Common myeloid progenitor, CD34-positive (primary cell): ENCODE results near the gene CD38.
"Not testable (repeated sequence)": the region's sequence is repeated elsewhere in the genome, so short reads cannot be mapped to it uniquely, and the experiment has no call there.

Source experiments
- CTCF ChIA-PET: fragments of 350-600 bp; sonication (Branson Sonifier 250); formaldehyde crosslinking; loops from one replicate; lab custom pipeline; 2021; ENCODE audit warnings: antibody characterized with exemption; lab: Charles Lee
- POLR2A ChIA-PET: fragments of 350-600 bp; sonication (Branson Sonifier 250); formaldehyde crosslinking; loops from one replicate; lab custom pipeline; 2021; ENCODE audit warnings: antibody characterized with exemption; lab: Charles Lee
- DNase-seq, 3 donors: peaks; one replicate each; pipeline versions ENCODE4 v3.0.0 to v3.0.0-alpha.2; 2013
- H3K27ac ChIP-seq, 2 experiments: 1 replicate in 1 of 2; 2 replicates in 1 of 2; pipeline ENCODE4 v1.7.0; 2013; ENCODE audit warnings: inconsistent platforms in 2 of 2, low read length in 2 of 2, mild to moderate bottlenecking in 2 of 2, low read depth in 1 of 2, moderate library complexity in 1 of 2; ENCODE audit not compliant: severe bottlenecking in 2 of 2, insufficient read depth in 1 of 2, poor library complexity in 1 of 2
- H3K27me3 ChIP-seq, 5 experiments: replicated peaks in 2 of 5; 1 replicate in 3 of 5; 2 replicates in 2 of 5; pipeline versions ENCODE4 v1.6.1 to v1.7.0; 2013; ENCODE audit warnings: low read length in 4 of 5, mild to moderate bottlenecking in 2 of 5, moderate library complexity in 2 of 5, inconsistent platforms in 1 of 5; ENCODE audit not compliant: insufficient read depth in 5 of 5, control insufficient read depth in 4 of 5
- H3K36me3 ChIP-seq, 4 experiments: 1 replicate in 2 of 4; 2 replicates in 2 of 4; pipeline versions ENCODE4 v1.6.1 to v1.7.0; 2013; ENCODE audit warnings: low read length in 3 of 4, control low read depth in 1 of 4, mild to moderate bottlenecking in 1 of 4; ENCODE audit not compliant: control insufficient read depth in 4 of 4, insufficient read depth in 4 of 4
- H3K4me1 ChIP-seq, 4 experiments: 1 replicate in 3 of 4; 2 replicates in 1 of 4; pipeline versions ENCODE4 v1.6.1 to v1.7.1; 2013; ENCODE audit warnings: low read length in 3 of 4, mild to moderate bottlenecking in 3 of 4, control low read depth in 1 of 4, inconsistent platforms in 1 of 4, moderate library complexity in 1 of 4; ENCODE audit not compliant: control insufficient read depth in 4 of 4, insufficient read depth in 4 of 4; ENCODE audit errors: control extremely low read depth in 1 of 4
- H3K4me3 ChIP-seq, 7 experiments: 1 replicate in 4 of 7; 2 replicates in 3 of 7; pipeline versions ENCODE4 v1.5.1 to v1.7.0; 2013; ENCODE audit warnings: mild to moderate bottlenecking in 7 of 7, low read length in 6 of 7, moderate library complexity in 6 of 7, inconsistent platforms in 2 of 7, low read depth in 2 of 7, control low read depth in 1 of 7; ENCODE audit not compliant: insufficient read depth in 4 of 7, control insufficient read depth in 1 of 7; ENCODE audit errors: extremely low read depth in 1 of 7
- H3K9me3 ChIP-seq, 5 experiments: 1 replicate in 4 of 5; 2 replicates in 1 of 5; pipeline versions ENCODE4 v1.6.1 to v1.7.1; 2013; ENCODE audit warnings: low read length in 4 of 5, mild to moderate bottlenecking in 2 of 5, inconsistent platforms in 1 of 5, low read depth in 1 of 5, moderate library complexity in 1 of 5; ENCODE audit not compliant: control insufficient read depth in 4 of 5, insufficient read depth in 2 of 5; ENCODE audit errors: control extremely low read depth in 1 of 5
- WGBS: methylation state at CpG from one replicate; pipeline ENCODE4 v1.1.5; 2013; ENCODE audit not compliant: insufficient coverage; 5-methylcytosine and 5-hydroxymethylcytosine counted together

The CD38 gene

DNA sequence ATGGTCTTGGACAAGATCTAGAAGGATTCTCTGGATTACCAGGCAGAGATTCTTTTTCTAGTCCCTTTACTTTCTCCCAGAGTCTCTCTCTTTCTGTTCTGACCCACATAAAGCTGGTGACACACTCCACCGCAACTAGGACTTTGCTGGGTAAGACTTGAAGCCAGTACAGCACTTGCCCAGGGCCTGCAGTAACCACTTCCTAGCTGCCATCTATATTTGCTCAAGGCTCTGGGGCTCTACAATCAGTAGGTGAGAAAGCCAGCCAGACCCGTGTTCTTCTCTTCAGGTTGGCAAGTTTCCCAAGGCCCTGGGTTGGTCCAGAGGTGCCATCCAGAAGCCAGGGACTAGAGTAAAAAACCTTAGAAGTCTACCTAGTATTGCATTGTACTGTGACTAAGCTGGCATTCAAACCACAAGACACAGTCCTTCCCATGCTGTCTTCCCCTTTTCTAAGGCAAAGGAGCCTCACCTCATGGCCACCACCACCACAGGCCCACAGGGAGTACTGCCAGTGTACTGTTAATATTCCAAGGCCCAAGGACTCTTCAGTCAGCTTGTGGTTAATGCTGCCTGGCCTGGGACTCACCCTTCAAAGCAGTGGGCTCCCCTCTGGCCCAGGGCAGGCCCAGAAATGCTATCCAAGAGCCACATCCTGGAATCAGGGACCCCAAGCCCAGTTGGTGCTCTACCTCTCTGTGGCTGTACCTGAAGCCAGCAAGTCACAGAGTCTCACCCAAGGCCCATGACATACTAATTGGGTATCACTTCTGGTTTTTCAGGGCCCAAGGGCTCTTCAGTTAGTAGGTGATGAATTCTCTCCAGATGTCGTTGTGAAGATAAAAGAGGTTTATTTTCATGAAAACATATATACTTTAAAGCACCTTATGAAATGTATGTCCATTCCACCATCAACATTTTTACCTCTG lies 54.7 kb downstream of the CD38 start:
- peaks cover 0 to 10% (median 1%) of the 10 kb centered on the region in 4 experiments for H3K4me1 ChIP-seq
- peaks cover 0 to 20% (median 7%) of the 10 kb centered on the region in 4 experiments for H3K36me3 ChIP-seq
- peak overlapping the region in 1 of 2 experiments; percentile 8 for H3K27ac ChIP-seq
- POLR2A ChIA-PET: no interaction called here
- H3K4me3 ChIP-seq: no peak overlapping the region
- DNase-seq: peak in 2 of 3 donors; percentile 60 to 65
- H3K27me3 ChIP-seq: no peaks in the 10 kb centered on the region
- H3K9me3 ChIP-seq: peaks cover 0 to 4% (median 0%) of the 10 kb centered on the region in 5 experiments
- 100% methylated on average over 2 of the region's 3 CpGs for WGBS
- CTCF ChIA-PET: no interaction called here

DNA sequence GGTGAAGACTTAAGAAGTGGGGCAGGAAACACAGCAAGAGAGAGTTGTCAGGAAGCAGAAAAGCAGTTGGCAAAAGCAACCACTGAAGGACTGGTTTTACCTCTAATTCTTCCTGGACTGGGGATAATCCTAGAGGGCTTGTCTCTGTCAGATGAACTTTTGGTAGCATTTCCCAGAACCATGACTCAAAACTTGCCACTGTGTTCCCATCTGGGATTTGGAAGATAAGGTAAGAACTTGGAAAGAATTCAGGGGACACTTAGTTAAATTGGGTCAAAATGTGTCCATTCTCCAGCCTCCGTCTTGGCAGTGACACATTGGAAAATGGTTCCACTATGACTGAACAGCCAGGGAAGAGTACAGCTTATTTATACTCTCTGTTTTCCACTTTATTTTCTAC lies 55.7 kb downstream of the CD38 start:
- peaks cover 0 to 26% (median 6%) of the 10 kb centered on the region in 4 experiments for H3K36me3 ChIP-seq
- no peak overlapping the region for H3K27ac ChIP-seq
- peaks cover 0 to 10% (median 1%) of the 10 kb centered on the region in 4 experiments for H3K4me1 ChIP-seq
- no peak for DNase-seq
- H3K4me3 ChIP-seq: no peak overlapping the region
- H3K9me3 ChIP-seq: peaks cover 0 to 4% (median 0%) of the 10 kb centered on the region in 5 experiments
- POLR2A ChIA-PET: no interaction called here
- CTCF ChIA-PET: interaction anchor here (2.1 kb wide), 1 partner anchor 354 kb away, joined by 4 read pairs; no protein-coding TSS in a partner anchor
- 100% methylated on average over 1 of the region's 1 CpG for WGBS
- no peaks in the 10 kb centered on the region for H3K27me3 ChIP-seq

DNA sequence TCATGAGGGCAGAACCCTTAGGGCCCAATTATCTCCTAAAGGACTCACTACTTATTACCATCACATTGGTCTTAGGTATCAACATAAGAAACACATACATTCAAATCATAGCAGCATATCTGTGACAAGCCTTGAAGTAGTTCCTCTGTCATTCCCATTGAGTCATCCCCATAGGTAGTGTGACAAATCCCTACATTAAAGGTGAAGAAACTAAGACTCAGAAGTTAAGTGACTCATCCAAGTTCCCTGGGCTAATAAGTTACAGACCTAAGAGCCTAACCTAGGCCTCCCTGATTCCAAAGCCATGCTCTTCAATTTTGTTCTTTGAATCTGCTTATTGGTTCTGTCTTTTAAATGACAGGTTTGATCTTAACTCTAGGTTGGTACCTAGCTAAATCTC lies 58.2 kb downstream of the CD38 start:
- no peak overlapping the region for H3K4me3 ChIP-seq
- H3K27me3 ChIP-seq: no peaks in the 10 kb centered on the region
- POLR2A ChIA-PET: no interaction called here
- H3K36me3 ChIP-seq: peaks cover 0 to 36% (median 14%) of the 10 kb centered on the region in 4 experiments
- no peaks in the 10 kb centered on the region for H3K9me3 ChIP-seq
- peaks cover 0 to 10% (median 1%) of the 10 kb centered on the region in 4 experiments for H3K4me1 ChIP-seq
- no peak for DNase-seq
- CTCF ChIA-PET: no interaction called here
- H3K27ac ChIP-seq: no peak overlapping the region

DNA sequence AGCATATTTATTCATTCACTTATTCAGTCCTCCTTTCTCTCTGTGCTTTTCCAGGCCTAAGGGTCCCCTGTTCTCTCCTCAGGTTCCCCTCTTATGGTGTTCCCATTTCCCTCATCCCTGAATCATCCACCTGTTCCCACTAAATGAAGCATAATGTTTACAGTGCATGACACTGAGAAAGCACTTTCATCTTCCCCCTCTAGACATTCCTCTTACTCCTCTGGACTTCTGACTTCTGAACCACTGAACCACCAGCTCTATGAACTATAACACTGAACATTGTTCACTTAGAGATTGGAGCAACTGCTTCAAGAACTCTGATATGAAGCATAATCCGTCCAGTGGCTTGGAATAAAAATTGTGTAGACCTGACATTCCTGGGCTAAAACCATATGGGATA lies 59.5 kb downstream of the CD38 start:
- Histone ChIP-seq H3K4me3 (no peak overlapping the region), H3K27ac (no peak overlapping the region), H3K36me3 (peaks cover 0 to 37% (median 12%) of the 10 kb centered on the region in 4 experiments), H3K4me1 (peaks cover 0 to 6% (median under 1%) of the 10 kb centered on the region in 4 experiments), H3K9me3 (no peaks in the 10 kb centered on the region), H3K27me3 (no peaks in the 10 kb centered on the region)
- POLR2A ChIA-PET: no interaction called here
- WGBS: 100% methylated on average over 1 of the region's 1 CpG
- no peak for DNase-seq
- CTCF ChIA-PET: no interaction called here

DNA sequence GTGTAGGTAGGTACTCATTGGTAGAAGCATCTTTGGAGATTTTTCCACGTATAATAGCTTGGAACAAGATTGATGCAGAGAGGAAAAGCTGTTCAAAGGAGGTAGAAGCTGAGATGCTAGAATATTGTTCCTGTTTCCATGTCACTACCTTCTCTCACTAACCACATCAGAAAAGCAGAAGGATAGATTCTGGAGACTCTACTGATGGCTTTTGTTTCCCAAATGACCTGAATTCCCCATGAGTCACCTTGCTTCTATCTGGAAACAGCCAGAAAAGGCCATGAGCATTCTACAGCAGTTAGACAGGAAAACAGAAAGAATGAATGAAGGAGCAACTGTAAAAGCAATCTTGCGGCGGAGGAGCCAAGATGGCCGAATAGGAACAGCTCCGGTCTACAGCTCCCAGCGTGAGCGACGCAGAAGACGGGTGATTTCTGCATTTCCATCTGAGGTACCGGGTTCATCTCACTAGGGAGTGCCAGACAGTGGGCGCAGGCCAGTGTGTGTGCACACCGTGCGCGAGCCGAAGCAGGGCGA lies 63.1 kb downstream of the CD38 start:
- H3K9me3 ChIP-seq, H3K4me1 ChIP-seq, H3K27me3 ChIP-seq, POLR2A ChIA-PET, H3K4me3 ChIP-seq, H3K27ac ChIP-seq, DNase-seq: not testable (repeated sequence)
- no CpG with 5 or more reads among the region's 16 CpGs for WGBS
- CTCF ChIA-PET: interaction anchor here (1.2 kb wide), 1 partner anchor 27 kb away, joined by 3 read pairs; no protein-coding TSS in a partner anchor
- peaks cover 0 to 22% (median 10%) of the 10 kb centered on the region in 4 experiments for H3K36me3 ChIP-seq

DNA sequence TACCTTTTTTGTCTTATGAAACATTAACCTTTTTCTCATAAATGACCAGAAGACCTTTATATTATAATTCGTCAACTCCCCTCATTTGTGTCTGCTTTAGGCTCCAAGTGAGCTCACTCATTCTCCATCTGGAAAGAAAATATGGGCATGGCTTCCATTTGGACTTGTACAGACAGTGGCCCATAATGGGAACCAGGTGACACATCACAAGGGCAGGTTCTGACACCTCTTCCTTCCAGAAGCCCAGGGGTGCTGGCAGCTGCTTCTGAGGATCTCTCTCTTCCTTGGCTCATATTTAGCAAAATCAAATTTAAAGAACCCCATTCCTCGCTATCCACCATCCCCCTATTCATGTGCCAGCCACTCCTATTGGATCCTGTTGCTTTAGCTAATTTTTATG lies 69.6 kb downstream of the CD38 start:
- CTCF ChIA-PET: interaction anchor here (1.4 to 2.5 kb wide), 3 partner anchors 28 to 39 kb away, joined by 3 to 8 read pairs (median 3); no protein-coding TSS in a partner anchor
- H3K9me3 ChIP-seq: no peaks in the 10 kb centered on the region
- POLR2A ChIA-PET: no interaction called here
- H3K36me3 ChIP-seq: peaks cover 0 to 20% (median 7%) of the 10 kb centered on the region in 4 experiments
- DNase-seq: no peak
- no peaks in the 10 kb centered on the region for H3K27me3 ChIP-seq
- no peak overlapping the region for H3K27ac ChIP-seq
- H3K4me3 ChIP-seq: no peak overlapping the region
- WGBS: 100% methylated on average over 1 of the region's 2 CpGs
- peaks cover 0 to 7% (median 0%) of the 10 kb centered on the region in 4 experiments for H3K4me1 ChIP-seq
